ENCODE data around the gene SZT2. TPM values are rescaled to one million over a fixed set of nuclear protein-coding genes. Genes with fewer than 3 reads are reported as not detected.

SZT2 gene
- total RNA-seq, 1 experiment from 2014 or later = 28.4 TPM

DNA sequence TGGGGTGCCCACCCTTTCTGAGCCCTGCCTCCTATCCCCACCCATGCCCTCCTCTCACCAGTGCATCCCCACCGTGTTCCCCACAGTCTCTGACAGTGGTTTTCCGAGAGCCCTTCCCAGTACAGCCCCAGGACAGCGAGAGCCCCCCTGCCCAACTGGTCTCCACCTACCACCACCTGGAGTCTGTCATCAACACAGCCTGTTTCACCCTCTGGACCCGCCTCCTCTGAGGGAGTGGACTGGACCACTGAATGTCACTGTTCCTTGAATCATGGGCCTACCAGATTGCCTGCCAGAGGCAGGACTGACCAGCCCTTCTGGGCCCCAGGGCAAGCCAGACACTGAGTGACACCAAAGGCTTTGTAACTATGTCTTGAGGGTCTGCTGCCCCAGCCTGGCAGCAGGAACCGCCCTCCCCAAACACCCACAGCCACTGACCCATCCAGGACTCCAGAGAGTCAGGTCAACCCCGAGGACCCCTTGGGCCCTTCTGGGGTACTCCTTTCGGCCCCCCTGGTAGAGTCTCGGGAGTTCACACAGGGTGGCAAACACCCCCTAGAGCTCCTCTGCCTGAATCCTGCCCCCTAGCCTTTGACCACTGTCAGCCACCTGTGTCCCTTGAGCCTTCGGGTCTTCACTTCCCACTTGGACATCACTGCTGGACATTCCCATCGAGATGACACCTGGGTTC lies 60.7 kb downstream of the SZT2 start:
- TF ChIP-seq, protein P1, sequence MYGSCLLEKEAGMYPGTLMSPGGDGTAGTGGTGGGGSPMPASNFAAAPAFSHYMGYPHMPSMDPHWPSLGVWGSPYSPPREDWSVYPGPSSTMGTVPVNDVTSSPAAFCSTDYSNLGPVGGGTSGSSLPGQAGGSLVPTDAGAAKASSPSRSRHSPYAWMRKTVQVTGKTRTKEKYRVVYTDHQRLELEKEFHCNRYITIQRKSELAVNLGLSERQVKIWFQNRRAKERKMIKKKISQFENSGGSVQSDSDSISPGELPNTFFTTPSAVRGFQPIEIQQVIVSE (CRISPR knock-in tag; IDR thresholded peaks at IDR 0.05; ENCODE audit: borderline replicate concordance) = no peak
- TF ChIP-seq, protein P2, sequence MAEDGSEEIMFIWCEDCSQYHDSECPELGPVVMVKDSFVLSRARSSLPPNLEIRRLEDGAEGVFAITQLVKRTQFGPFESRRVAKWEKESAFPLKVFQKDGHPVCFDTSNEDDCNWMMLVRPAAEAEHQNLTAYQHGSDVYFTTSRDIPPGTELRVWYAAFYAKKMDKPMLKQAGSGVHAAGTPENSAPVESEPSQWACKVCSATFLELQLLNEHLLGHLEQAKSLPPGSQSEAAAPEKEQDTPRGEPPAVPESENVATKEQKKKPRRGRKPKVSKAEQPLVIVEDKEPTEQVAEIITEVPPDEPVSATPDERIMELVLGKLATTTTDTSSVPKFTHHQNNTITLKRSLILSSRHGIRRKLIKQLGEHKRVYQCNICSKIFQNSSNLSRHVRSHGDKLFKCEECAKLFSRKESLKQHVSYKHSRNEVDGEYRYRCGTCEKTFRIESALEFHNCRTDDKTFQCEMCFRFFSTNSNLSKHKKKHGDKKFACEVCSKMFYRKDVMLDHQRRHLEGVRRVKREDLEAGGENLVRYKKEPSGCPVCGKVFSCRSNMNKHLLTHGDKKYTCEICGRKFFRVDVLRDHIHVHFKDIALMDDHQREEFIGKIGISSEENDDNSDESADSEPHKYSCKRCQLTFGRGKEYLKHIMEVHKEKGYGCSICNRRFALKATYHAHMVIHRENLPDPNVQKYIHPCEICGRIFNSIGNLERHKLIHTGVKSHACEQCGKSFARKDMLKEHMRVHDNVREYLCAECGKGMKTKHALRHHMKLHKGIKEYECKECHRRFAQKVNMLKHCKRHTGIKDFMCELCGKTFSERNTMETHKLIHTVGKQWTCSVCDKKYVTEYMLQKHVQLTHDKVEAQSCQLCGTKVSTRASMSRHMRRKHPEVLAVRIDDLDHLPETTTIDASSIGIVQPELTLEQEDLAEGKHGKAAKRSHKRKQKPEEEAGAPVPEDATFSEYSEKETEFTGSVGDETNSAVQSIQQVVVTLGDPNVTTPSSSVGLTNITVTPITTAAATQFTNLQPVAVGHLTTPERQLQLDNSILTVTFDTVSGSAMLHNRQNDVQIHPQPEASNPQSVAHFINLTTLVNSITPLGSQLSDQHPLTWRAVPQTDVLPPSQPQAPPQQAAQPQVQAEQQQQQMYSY (CRISPR knock-in tag; IDR thresholded peaks at IDR 0.05) = no peak
- TF ChIP-seq CREM (CRISPR knock-in tag; IDR thresholded peaks at IDR 0.05) (no peak), ZNF416 (CRISPR knock-in tag; IDR thresholded peaks at IDR 0.05) (no peak), GTF2I (CRISPR knock-in tag; conservative IDR thresholded peaks at IDR 0.05) (no peak), FOXK1 (CRISPR knock-in tag; IDR thresholded peaks at IDR 0.05) (no peak)
- TF ChIP-seq, protein P3, sequence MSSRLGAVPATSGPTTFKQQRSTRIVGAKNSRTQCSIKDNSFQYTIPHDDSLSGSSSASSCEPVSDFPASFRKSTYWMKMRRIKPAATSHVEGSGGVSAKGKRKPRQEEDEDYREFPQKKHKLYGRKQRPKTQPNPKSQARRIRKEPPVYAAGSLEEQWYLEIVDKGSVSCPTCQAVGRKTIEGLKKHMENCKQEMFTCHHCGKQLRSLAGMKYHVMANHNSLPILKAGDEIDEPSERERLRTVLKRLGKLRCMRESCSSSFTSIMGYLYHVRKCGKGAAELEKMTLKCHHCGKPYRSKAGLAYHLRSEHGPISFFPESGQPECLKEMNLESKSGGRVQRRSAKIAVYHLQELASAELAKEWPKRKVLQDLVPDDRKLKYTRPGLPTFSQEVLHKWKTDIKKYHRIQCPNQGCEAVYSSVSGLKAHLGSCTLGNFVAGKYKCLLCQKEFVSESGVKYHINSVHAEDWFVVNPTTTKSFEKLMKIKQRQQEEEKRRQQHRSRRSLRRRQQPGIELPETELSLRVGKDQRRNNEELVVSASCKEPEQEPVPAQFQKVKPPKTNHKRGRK (CRISPR knock-in tag; IDR thresholded peaks at IDR 0.05; ENCODE audit: borderline replicate concordance) = no peak
- TF ChIP-seq, protein P4, sequence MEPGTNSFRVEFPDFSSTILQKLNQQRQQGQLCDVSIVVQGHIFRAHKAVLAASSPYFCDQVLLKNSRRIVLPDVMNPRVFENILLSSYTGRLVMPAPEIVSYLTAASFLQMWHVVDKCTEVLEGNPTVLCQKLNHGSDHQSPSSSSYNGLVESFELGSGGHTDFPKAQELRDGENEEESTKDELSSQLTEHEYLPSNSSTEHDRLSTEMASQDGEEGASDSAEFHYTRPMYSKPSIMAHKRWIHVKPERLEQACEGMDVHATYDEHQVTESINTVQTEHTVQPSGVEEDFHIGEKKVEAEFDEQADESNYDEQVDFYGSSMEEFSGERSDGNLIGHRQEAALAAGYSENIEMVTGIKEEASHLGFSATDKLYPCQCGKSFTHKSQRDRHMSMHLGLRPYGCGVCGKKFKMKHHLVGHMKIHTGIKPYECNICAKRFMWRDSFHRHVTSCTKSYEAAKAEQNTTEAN (CRISPR knock-in tag; IDR thresholded peaks at IDR 0.05) = no peak
- TF ChIP-seq, protein P5, sequence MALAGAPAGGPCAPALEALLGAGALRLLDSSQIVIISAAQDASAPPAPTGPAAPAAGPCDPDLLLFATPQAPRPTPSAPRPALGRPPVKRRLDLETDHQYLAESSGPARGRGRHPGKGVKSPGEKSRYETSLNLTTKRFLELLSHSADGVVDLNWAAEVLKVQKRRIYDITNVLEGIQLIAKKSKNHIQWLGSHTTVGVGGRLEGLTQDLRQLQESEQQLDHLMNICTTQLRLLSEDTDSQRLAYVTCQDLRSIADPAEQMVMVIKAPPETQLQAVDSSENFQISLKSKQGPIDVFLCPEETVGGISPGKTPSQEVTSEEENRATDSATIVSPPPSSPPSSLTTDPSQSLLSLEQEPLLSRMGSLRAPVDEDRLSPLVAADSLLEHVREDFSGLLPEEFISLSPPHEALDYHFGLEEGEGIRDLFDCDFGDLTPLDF (CRISPR knock-in tag; IDR thresholded peaks at IDR 0.05) = no peak
- Mint-ChIP-seq H3K27ac (no peak overlapping the region), H3K36me3 (peaks cover 57% of the 10 kb centered on the region), H3K27me3 (ENCODE audit: low read depth) (no peaks in the 10 kb centered on the region; the same call in none of the 2 replicates), H3K4me3 (no peak overlapping the region), H3K9me3 (no peaks in the 10 kb centered on the region), H3K4me1 (peaks cover 23% of the 10 kb centered on the region)
- ChIA-PET POLR2A (no interaction called here), CTCF (no interaction called here)
- ATAC-seq (no peak), DNase-seq (ENCODE audit: low spot score) (no peak)

DNA sequence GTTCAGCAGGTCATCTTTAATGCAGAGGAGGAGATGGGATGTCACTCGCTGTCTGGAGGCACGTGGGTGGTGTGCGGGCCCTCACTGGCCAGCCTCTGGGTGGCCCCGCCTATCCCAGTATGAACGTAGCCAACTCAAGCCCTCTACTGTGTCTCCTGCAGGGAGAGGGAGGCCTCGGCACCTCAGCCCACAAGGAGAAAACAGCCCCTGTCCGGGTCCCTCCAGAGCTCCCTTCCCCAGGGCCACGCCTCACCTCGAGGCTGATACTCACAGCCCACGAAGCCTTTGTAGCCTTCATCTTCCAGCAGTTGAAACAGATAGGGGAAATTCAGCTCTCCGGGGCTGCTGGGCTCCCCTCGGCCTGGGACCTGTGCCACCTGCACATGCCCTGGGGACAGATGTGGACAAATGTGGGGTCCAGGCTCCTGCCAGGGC lies 61.5 kb downstream of the SZT2 start:
- Mint-ChIP-seq H3K4me1 (peaks cover 23% of the 10 kb centered on the region), H3K27me3 (ENCODE audit: low read depth) (peaks cover 5% of the 10 kb centered on the region), H3K36me3 (peaks cover 56% of the 10 kb centered on the region), H3K4me3 (no peak overlapping the region), H3K9me3 (no peaks in the 10 kb centered on the region), H3K27ac (no peak overlapping the region)
- POLR2A ChIA-PET = no interaction called here
- CTCF ChIA-PET = no interaction called here
- no peak for ATAC-seq
- no peak for DNase-seq (ENCODE audit: low spot score)
- no peak for TF ChIP-seq ZNF416 (CRISPR knock-in tag; IDR thresholded peaks at IDR 0.05)
- no peak for TF ChIP-seq ZNF138 (CRISPR knock-in tag; conservative IDR thresholded peaks at IDR 0.05)
- TF ChIP-seq MXD4 (CRISPR knock-in tag; IDR thresholded peaks at IDR 0.05; ENCODE audit: borderline replicate concordance) = no peak

Data from WTC11 (cell line).